Fibroblast of lung (primary cell): ENCODE results near the gene ZNF280B.

Experiments
- CTCF ChIP-seq, 2 donors: IDR thresholded peaks in 1 of 2; conservative IDR thresholded peaks in 1 of 2; 1 replicate in 1 of 2; 2 replicates in 1 of 2; pipeline ENCODE4 v1.5.1; 2011 to 2012; ENCODE audit warnings: low read length in 2 of 2, control low read depth in 1 of 2, inconsistent platforms in 1 of 2, low read depth in 1 of 2, mild to moderate bottlenecking in 1 of 2
- EZH2 ChIP-seq: IDR thresholded peaks from 2 replicates; pipeline ENCODE4 v1.5.1; 2012; ENCODE audit warnings: low read length, control low read depth, mild to moderate bottlenecking; ENCODE audit errors: missing control alignments

- TF ChIP-seq CTCF (conservative IDR thresholded peaks at IDR 0.05 in 1 of 2, IDR thresholded peaks at IDR 0.05 in 1 of 2; ENCODE audit: low read depth in 1 of 2, low read length in 2 of 2) (no peak), EZH2 (no peak)
These were observed 4.4 kb upstream of the ZNF280B start for GRCh38 chr22:22512951-22513350.
